LNCaP clone FGC (cell line): ENCODE data around the gene SMARCC2.
"Not testable (repeated sequence)": the region's sequence is repeated elsewhere in the genome, so short reads cannot be mapped to it uniquely, and the experiment has no call there.

ENCODE experiments used
- DNase-seq: peaks from one replicate; pipeline ENCODE4 v3.0.0-alpha.2; 2011; ENCODE audit warnings: low read depth
- H3K4me3 ChIP-seq: 2 replicates; pipeline ENCODE4 v1.5.1; 2011; ENCODE audit warnings: mild to moderate bottlenecking, low read depth, low read length, control low read depth
- CTCF ChIP-seq: IDR thresholded peaks from 2 replicates; pipeline ENCODE4 v1.5.1; 2012; ENCODE audit warnings: mild to moderate bottlenecking; ENCODE audit not compliant: control insufficient read depth, insufficient read depth; ENCODE audit errors: extremely low read depth

Gene SMARCC2

GRCh38 chr12:56202366-56202765, 13.1 kb upstream of the SMARCC2 start:
- TF ChIP-seq CTCF = no peak
- H3K4me3 ChIP-seq = no peak overlapping the region
- peak; percentile 63 for DNase-seq

DNA sequence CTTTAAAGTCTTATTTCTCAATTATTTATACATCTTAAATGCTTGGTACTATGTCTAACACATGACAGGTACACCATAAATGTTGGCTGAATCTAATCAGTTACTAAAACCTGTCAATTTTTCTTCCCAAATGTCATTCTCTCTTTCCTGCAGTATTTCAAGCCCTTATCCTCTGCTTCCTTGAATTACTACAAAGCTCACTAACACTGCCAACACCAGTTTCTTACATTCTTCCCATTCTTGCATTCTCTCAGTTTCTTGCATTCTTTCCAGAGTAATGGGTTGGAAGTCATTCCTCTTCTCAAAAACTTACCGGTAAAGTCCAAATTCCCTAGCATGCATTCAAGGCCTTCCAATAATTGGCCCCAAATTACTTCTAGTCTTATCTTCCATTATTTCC, 9.6 kb upstream of the SMARCC2 start:
- DNase-seq = no peak
- TF ChIP-seq CTCF = no peak
- no peak overlapping the region for H3K4me3 ChIP-seq

DNA sequence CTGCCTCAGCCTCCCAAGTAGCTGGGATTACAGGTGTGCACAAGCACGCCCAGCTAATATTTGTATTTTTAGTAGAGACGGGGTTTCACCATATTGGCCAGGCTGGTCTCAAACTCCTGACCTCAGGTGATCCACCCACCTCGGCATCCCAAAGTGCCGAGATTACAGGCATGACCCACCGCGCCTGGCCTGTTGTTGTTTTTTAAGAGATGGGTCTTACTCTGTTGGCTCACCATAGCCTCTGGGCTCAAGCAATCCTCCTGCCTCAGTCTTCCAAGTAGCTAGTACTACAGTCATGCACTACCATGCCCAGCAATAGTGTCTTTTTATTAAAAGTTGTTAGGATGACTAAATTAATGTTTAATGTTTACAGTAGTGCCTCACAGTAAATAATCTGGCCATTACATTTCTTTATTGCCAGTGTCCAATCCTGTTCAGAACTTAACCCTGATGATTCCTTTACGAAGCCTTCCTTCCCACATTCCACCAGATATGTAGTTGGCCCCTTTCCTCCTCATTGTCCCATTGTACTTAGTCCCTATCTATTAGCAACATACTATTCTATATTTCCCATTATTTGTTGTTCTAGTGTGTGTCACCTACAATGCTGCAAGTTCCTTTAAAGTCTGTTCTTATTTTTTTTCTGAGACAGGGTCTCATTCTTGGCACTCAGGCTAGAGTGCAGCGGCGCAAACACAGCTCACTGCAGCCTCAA, 8.8 kb upstream of the SMARCC2 start:
- no peak overlapping the region for H3K4me3 ChIP-seq
- DNase-seq = no peak
- no peak for TF ChIP-seq CTCF

DNA sequence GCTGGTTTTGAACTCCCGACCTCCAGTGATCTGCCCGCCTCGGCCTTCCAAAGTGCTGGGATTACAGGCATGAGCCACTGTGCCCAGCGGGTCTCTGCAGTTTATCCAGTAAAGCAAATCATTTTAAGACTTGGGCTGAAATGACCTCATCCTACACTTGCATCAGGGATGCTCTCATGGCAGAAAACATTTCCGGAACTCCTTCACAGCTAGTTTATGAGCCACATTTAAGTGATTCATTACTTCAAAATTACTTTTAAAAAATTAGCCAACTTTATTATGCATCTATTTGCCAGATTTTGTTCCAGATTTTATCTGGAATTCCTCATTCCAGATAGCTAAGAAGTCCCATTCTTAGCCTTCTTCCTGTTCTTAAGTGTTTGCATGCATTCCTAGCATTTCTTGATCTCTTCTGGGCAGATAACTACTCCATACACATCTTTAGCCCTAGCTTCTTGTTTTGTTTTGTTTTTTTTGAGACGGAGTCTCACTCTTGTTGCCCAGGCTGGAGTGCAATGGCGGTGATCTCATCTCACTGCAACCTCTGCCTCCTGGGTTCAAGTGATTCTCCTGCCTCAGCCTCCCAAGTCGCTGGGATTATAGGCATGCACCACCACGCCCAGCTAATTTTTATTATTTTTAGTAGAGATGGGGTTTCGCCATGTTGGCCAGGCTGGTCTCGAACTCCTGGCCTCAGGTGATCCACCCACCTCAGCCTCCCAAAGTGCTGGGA, 7.7 kb upstream of the SMARCC2 start:
- not testable (repeated sequence) for DNase-seq, H3K4me3 ChIP-seq

DNA sequence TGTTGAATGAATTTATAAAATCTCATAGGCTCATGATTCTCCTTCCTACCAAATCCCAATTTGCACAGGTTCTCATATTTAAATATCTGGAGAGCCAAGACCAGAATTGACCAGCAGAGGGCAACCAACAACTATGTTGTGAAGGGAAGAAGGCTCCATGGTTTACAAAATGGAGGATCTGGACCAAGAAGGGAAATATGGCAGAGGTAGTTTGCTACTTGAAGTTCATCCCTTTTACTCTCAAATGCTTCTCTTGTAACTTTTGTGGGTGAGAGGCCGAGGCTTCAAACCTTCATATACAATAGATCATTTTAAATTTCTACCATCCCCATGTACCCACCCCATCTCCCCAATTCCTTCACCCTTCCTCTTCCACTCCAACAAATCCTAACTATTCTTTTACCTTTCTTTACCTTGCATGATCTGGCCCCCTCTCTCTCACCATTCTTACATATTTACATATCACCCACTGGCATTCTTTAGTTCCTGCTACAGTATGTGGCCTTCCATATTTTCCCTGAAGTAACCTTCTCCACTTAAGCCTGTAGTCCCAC, 3.8 kb upstream of the SMARCC2 start:
- no peak overlapping the region for H3K4me3 ChIP-seq
- TF ChIP-seq CTCF = peak; percentile 84

GRCh38 chr12:56192582-56192981, 3.3 kb upstream of the SMARCC2 start:
- TF ChIP-seq CTCF = no peak
- H3K4me3 ChIP-seq = no peak overlapping the region
- DNase-seq = no peak

More for the DNA sequence above, 3.8 kb upstream of the SMARCC2 start:
- peak; percentile 71 for DNase-seq

- peak overlapping the region; percentile 74; the same call in 1 of the 2 replicates for H3K4me3 ChIP-seq
- TF ChIP-seq CTCF = no peak
- DNase-seq = no peak
Observed at GRCh38 chr12:56190695-56191155, 1.4 kb upstream of the SMARCC2 start.
